HepG2 (cell line): ENCODE results near the gene LRSAM1. TPM values are rescaled to one million over a fixed set of nuclear protein-coding genes. Genes with fewer than 3 reads are reported as not detected.

Source experiments
- ATF1 ChIP-seq: IDR thresholded peaks from 2 replicates; pipeline ENCODE4 v1.6.1; 2016; ENCODE audit warnings: mild to moderate bottlenecking, control low read depth
- ATF4 ChIP-seq, 2 experiments: fragments of 450-650 bp in 1 of 2; sonication (generic) in 1 of 2; formaldehyde crosslinking; IDR thresholded peaks; 2 replicates each; pipeline versions ENCODE4 v1.5.0 to v1.8.0; 2020 to 2022; ENCODE audit warnings: mild to moderate bottlenecking in 1 of 2, missing genetic modification reagents in 1 of 2
- CBX5 ChIP-seq: sonication (generic); formaldehyde crosslinking; IDR thresholded peaks from 2 replicates; pipeline ENCODE4 v1.4.0; 2020; ENCODE audit warnings: missing genetic modification reagents, borderline replicate concordance
- GMEB1 ChIP-seq: sonication (generic); formaldehyde crosslinking; IDR thresholded peaks from 2 replicates; pipeline ENCODE4 v1.5.1; 2020; ENCODE audit warnings: missing genetic modification reagents, mild to moderate bottlenecking, borderline replicate concordance
- GRHL1 ChIP-seq: sonication (generic); formaldehyde crosslinking; conservative IDR thresholded peaks from 2 replicates; pipeline ENCODE4 v1.8.0; 2022; ENCODE audit warnings: missing genetic modification reagents
- KAT2B ChIP-seq: fragments of 150-350 bp; IDR thresholded peaks from 2 replicates; pipeline ENCODE4 v1.6.1; 2014; ENCODE audit warnings: low read depth, low read length, borderline replicate concordance
- KLF11 ChIP-seq: IDR thresholded peaks from 2 replicates; pipeline ENCODE4 v1.6.1; 2016; ENCODE audit warnings: missing compliant biosample characterization
- LBX2 ChIP-seq: sonication (generic); formaldehyde crosslinking; IDR thresholded peaks from 2 replicates; pipeline ENCODE4 v1.5.0; 2020; ENCODE audit warnings: missing genetic modification reagents, mild to moderate bottlenecking, borderline replicate concordance
- MED13 ChIP-seq: sonication (generic); formaldehyde crosslinking; IDR thresholded peaks from 2 replicates; pipeline ENCODE4 v1.5.0; 2020; ENCODE audit warnings: missing genetic modification reagents
- NFIC ChIP-seq: IDR thresholded peaks from 2 replicates; pipeline ENCODE4 v1.6.1; 2012; ENCODE audit warnings: mild to moderate bottlenecking, low read length, inconsistent platforms
- RBFOX2 ChIP-seq: fragments of 200-400 bp; formaldehyde crosslinking; IDR thresholded peaks from 2 replicates; pipeline ENCODE4 v1.6.1; 2017; ENCODE audit warnings: low read depth, mild to moderate bottlenecking, low read length
- SIN3A ChIP-seq: IDR thresholded peaks from 2 replicates; pipeline ENCODE4 v1.6.1; 2011; ENCODE audit warnings: low read depth, mild to moderate bottlenecking, control low read depth, low read length, borderline replicate concordance
- SP2 ChIP-seq: sonication (generic); formaldehyde crosslinking; IDR thresholded peaks from 2 replicates; pipeline ENCODE4 v1.5.1; 2020; ENCODE audit warnings: mild to moderate bottlenecking, missing genetic modification reagents
- ZNF260 ChIP-seq: sonication (generic); formaldehyde crosslinking; IDR thresholded peaks from 2 replicates; pipeline ENCODE4 v1.4.0; 2020; ENCODE audit warnings: missing genetic modification reagents, low read depth, mild to moderate bottlenecking, borderline replicate concordance
- ZNF432 ChIP-seq: sonication (generic); formaldehyde crosslinking; IDR thresholded peaks from 2 replicates; pipeline ENCODE4 v1.5.0; 2020; ENCODE audit warnings: missing genetic modification reagents, mild to moderate bottlenecking, borderline replicate concordance
- ZNF441 ChIP-seq: sonication (generic); formaldehyde crosslinking; IDR thresholded peaks from 2 replicates; pipeline ENCODE4 v1.7.0; 2021; ENCODE audit warnings: missing genetic modification reagents, borderline replicate concordance
- ZNF460 ChIP-seq: sonication (generic); formaldehyde crosslinking; IDR thresholded peaks from 2 replicates; pipeline ENCODE4 v1.5.1; 2020; ENCODE audit warnings: missing genetic modification reagents, mild to moderate bottlenecking, borderline replicate concordance
- ZNF605 ChIP-seq: sonication (generic); formaldehyde crosslinking; IDR thresholded peaks from 2 replicates; pipeline ENCODE4 v1.8.0; 2022; ENCODE audit warnings: mild to moderate bottlenecking, missing genetic modification reagents
- ZNF678 ChIP-seq: sonication (generic); formaldehyde crosslinking; IDR thresholded peaks from 2 replicates; pipeline ENCODE4 v1.4.0; 2020; ENCODE audit warnings: mild to moderate bottlenecking, missing genetic modification reagents
- ZNF713 ChIP-seq: sonication (generic); formaldehyde crosslinking; IDR thresholded peaks from 2 replicates; pipeline ENCODE4 v1.4.0; 2020; ENCODE audit warnings: mild to moderate bottlenecking, missing genetic modification reagents
- ZNF761 ChIP-seq: sonication (generic); formaldehyde crosslinking; conservative IDR thresholded peaks from 2 replicates; pipeline ENCODE4 v1.4.0; 2020; ENCODE audit warnings: mild to moderate bottlenecking, missing genetic modification reagents
- polyA plus RNA-seq, 8 experiments: library from polyadenylated mRNA; depleted of rRNA in 3 of 8; stranded (reverse) in 7 of 8; unstranded in 1 of 8; fragments of >200 nt; fragmentation: Illumina TruSeq in 4 of 8; extraction: Trizol in 4 of 8; gene quantifications; 2 replicates each; pipeline versions ENCODE4 v1.2.1 to v1.2.3, GENCODE V29; 2011 to 2016; ENCODE audit warnings: low read depth in 4 of 8, missing spikeins in 1 of 8, mixed read lengths in 1 of 8; ENCODE audit not compliant: insufficient read depth in 1 of 8
- total RNA-seq, 5 experiments: library from RNA; depleted of rRNA; stranded (reverse); fragments of >200 nt; fragmentation: Illumina TruSeq; extraction: Trizol; gene quantifications; 2 replicates each; pipeline ENCODE4 v1.2.3, GENCODE V29; 2016; ENCODE audit warnings: low read depth in 1 of 5
- TF ChIP-seq, protein P1 (sequence below): sonication (generic); formaldehyde crosslinking; IDR thresholded peaks from 2 replicates; pipeline ENCODE4 v1.8.0; 2022; ENCODE audit warnings: missing genetic modification reagents, mild to moderate bottlenecking, borderline replicate concordance
- TF ChIP-seq, protein P2 (sequence below): sonication (generic); formaldehyde crosslinking; IDR thresholded peaks from 2 replicates; pipeline ENCODE4 v1.4.0; 2020; ENCODE audit warnings: mild to moderate bottlenecking, missing genetic modification reagents

LRSAM1 gene
- total and polyA plus RNA-seq, 2 of the 13 experiments (the other 11 are each of a cell fraction or from before 2014, with no cell fraction given) = 8.7 to 10.2 TPM

DNA sequence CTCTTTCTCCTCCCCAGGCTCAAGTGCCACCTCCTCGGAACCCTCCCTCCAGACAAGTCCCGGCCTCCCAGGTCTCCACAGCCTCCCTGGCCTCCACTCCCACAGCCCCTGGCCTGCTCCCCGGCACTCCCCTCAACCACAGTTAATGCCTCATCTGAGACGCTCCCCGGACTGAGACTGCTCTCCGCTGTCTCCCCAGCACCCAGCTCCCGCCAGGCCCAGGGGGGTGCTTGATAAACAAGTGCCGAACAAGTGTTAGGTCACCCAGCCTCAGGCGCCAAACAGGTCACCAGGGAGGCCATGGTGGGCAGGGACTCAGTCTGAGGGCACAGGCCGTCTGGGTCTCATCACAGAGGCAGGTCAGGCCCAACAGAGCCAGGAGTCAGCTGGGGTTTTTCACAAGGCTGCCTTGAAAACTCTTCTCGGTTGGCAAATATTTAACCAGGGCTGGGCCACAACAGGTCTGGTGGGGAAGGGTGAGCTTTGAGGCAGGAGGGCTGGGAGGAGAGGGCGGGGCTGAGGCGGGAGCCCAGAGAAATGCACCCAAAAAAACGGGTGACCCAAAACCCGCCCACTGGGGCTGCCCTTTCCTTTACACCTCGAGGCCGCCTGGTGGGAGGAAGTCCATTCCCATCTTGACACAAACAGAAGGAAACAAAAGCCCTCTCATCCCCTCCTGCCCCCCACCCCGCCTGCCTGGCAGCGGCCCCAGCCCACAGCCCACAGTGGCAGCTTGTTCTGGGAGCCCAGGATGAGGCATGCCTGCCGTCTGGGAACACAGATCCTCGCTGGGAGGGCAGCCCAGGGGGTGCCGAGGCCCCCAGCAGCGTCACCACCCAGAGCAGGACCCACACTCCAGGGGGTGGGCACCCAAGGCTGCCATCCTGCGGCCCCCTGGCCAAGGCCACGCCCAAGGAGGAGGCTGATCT lies 94.2 kb downstream of the LRSAM1 start (continued):
- TF ChIP-seq, protein P1, sequence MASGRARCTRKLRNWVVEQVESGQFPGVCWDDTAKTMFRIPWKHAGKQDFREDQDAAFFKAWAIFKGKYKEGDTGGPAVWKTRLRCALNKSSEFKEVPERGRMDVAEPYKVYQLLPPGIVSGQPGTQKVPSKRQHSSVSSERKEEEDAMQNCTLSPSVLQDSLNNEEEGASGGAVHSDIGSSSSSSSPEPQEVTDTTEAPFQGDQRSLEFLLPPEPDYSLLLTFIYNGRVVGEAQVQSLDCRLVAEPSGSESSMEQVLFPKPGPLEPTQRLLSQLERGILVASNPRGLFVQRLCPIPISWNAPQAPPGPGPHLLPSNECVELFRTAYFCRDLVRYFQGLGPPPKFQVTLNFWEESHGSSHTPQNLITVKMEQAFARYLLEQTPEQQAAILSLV (CRISPR knock-in tag) = no peak
- no peak for TF ChIP-seq KAT2B
- no peak; the same call in 1 of the 2 replicates for TF ChIP-seq CBX5
- TF ChIP-seq ZNF605 (CRISPR knock-in tag) = peak; percentile 82
- TF ChIP-seq MED13 = no peak
- TF ChIP-seq SIN3A = 0 out of 2 replicates have a peak, but pooled peaks have one; percentile 18
- TF ChIP-seq ATF1 = no peak
- no peak for TF ChIP-seq ZNF260
- TF ChIP-seq ZNF713 (CRISPR knock-in tag) = peak; percentile 80; the same call in 1 of the 2 replicates
- TF ChIP-seq ZNF460 (CRISPR knock-in tag) = no peak
- TF ChIP-seq ZNF678 (CRISPR knock-in tag) = no peak
- TF ChIP-seq SP2 (CRISPR knock-in tag) = no peak
- TF ChIP-seq NFIC = no peak
- TF ChIP-seq ZNF441 (CRISPR knock-in tag) = no peak
- TF ChIP-seq ZNF432 (CRISPR knock-in tag) = no peak
- TF ChIP-seq KLF11 (CRISPR knock-in tag) = no peak
- no peak for TF ChIP-seq GMEB1 (CRISPR knock-in tag)
- TF ChIP-seq ATF4 (CRISPR knock-in tag; IDR thresholded peaks at IDR 0.05) = no peak
- TF ChIP-seq LBX2 (CRISPR knock-in tag) = no peak
- peak; percentile 44 for TF ChIP-seq RBFOX2
- TF ChIP-seq ZNF761 = no peak
- TF ChIP-seq, protein P2, sequence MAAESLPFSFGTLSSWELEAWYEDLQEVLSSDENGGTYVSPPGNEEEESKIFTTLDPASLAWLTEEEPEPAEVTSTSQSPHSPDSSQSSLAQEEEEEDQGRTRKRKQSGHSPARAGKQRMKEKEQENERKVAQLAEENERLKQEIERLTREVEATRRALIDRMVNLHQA = no peak
- no peak for TF ChIP-seq GRHL1 (CRISPR knock-in tag)
